Stimulated activated CD8-positive, alpha-beta memory T cell treated with anti-CD3 and anti-CD28 coated beads, Interleukin-15, amount 100 ng/mL, for 4 hours (primary cell): ENCODE results near the gene KCNMB2.

ENCODE experiments used
- DNase-seq, 2 donors: peaks; one replicate each; pipeline ENCODE4 v3.0.0-alpha.2; 2020; ENCODE audit warnings: low read depth in 2 of 2

KCNMB2 gene

GRCh38 chr3:178870085-178870484, 333.8 kb downstream of the KCNMB2 start:
- no peak for DNase-seq

GRCh38 chr3:178875157-178875556, 338.9 kb downstream of the KCNMB2 start:
- DNase-seq = no peak

GRCh38 chr3:178875836-178876235, 339.6 kb downstream of the KCNMB2 start:
- DNase-seq = no peak

- no peak for DNase-seq
Measured at GRCh38 chr3:178880274-178880673, 344.0 kb downstream of the KCNMB2 start.
